ENCODE data around the gene NECTIN2. TPM values are rescaled to one million over a fixed set of nuclear protein-coding genes. Genes with fewer than 3 reads are reported as not detected.

NECTIN2 gene
- total RNA-seq, 2 donors from 2014 or later: 223 to 279 TPM

DNA sequence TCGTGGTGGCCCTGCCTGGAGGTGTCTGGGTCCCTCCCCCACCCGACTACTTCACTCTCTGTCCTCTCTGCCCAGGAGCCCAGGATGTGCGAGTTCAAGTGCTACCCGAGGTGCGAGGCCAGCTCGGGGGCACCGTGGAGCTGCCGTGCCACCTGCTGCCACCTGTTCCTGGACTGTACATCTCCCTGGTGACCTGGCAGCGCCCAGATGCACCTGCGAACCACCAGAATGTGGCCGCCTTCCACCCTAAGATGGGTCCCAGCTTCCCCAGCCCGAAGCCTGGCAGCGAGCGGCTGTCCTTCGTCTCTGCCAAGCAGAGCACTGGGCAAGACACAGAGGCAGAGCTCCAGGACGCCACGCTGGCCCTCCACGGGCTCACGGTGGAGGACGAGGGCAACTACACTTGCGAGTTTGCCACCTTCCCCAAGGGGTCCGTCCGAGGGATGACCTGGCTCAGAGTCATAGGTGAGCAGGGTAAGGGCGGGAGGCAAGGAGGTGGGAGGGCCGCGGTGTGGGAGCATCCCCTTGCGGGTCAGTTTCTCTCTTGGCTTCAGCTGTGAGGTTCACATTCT lies 19.2 kb downstream of the NECTIN2 start:
- no peak overlapping the region for H3K27ac ChIP-seq
- no peak for DNase-seq (ENCODE audit: low spot score)
- H3K36me3 ChIP-seq: no peaks in the 10 kb centered on the region
- intact Hi-C loops (cut with DNase I): no loop called here
- H3K4me1 ChIP-seq (replicated peaks): no peaks in the 10 kb centered on the region
- H3K27me3 ChIP-seq (replicated peaks; ENCODE audit: insufficient read depth): no peaks in the 10 kb centered on the region
- no peak overlapping the region for H3K4me3 ChIP-seq
- no peaks in the 10 kb centered on the region for H3K9me3 ChIP-seq
- no peak for TF ChIP-seq POLR2A (IDR thresholded peaks at IDR 0.05)
- no peak for TF ChIP-seq POLR2AphosphoS5 (IDR thresholded peaks at IDR 0.05)
- TF ChIP-seq, protein P1, sequence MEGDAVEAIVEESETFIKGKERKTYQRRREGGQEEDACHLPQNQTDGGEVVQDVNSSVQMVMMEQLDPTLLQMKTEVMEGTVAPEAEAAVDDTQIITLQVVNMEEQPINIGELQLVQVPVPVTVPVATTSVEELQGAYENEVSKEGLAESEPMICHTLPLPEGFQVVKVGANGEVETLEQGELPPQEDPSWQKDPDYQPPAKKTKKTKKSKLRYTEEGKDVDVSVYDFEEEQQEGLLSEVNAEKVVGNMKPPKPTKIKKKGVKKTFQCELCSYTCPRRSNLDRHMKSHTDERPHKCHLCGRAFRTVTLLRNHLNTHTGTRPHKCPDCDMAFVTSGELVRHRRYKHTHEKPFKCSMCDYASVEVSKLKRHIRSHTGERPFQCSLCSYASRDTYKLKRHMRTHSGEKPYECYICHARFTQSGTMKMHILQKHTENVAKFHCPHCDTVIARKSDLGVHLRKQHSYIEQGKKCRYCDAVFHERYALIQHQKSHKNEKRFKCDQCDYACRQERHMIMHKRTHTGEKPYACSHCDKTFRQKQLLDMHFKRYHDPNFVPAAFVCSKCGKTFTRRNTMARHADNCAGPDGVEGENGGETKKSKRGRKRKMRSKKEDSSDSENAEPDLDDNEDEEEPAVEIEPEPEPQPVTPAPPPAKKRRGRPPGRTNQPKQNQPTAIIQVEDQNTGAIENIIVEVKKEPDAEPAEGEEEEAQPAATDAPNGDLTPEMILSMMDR (IDR thresholded peaks at IDR 0.05): no peak
- 94% methylated on average over 27 of the region's 27 CpGs for WGBS

DNA sequence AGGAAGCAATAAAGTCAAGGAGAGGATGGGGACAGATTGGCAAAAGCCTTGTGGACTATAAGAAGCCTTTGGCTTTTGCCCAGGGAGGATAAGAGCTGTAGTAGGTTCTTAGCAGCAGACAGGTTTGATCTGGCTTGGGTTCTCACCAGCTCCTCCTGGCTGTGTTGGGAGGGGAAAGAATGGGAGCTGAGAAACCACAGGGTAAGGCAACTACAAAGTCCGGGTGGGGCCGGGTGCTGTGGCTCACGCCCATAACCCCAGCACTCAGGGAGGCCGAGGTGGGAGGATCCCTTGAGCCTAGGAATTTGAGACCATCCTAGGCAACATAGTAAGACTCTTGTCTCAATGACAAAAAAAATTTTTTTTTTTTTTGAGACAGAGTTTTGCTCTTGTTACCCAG lies 20.6 kb downstream of the NECTIN2 start:
- TF ChIP-seq POLR2A (IDR thresholded peaks at IDR 0.05) (no peak), POLR2AphosphoS5 (IDR thresholded peaks at IDR 0.05) (no peak)
- TF ChIP-seq, protein P1 (IDR thresholded peaks at IDR 0.05): no peak
- Histone ChIP-seq H3K4me3 (no peak overlapping the region), H3K4me1 (replicated peaks) (no peaks in the 10 kb centered on the region), H3K36me3 (no peaks in the 10 kb centered on the region), H3K27ac (no peak overlapping the region), H3K27me3 (replicated peaks; ENCODE audit: insufficient read depth) (no peaks in the 10 kb centered on the region), H3K9me3 (no peaks in the 10 kb centered on the region)
- 93% methylated on average over 4 of the region's 4 CpGs for WGBS
- DNase-seq (ENCODE audit: low spot score): no peak
- intact Hi-C loops (cut with DNase I): no loop called here

DNA sequence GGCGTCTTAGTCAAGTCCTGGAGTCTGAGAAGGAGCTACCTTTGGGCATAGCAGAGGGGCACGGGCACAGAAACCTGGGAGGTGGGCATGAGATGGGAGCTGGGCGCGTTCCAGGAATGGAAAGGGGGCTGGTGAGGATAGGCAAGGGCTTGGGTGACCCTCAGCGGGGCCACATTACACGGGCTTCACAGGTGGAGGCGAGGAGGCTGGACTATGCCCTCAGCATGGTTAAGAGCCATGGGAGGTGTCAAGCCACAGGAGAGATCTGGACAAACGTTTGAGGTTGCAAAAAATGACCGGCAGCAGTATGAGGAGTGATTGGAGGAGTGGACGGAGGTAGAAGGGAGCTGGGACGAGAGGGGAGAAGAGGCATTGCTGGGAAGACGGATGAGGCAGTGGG lies 21.5 kb downstream of the NECTIN2 start:
- intact Hi-C loops (cut with DNase I): no loop called here
- Histone ChIP-seq H3K4me1 (replicated peaks) (no peaks in the 10 kb centered on the region), H3K36me3 (peaks cover 0 to 8% of the 10 kb centered on the region in 2 donors), H3K27ac (no peak overlapping the region), H3K4me3 (no peak overlapping the region), H3K9me3 (no peaks in the 10 kb centered on the region), H3K27me3 (replicated peaks; ENCODE audit: insufficient read depth) (no peaks in the 10 kb centered on the region)
- TF ChIP-seq POLR2AphosphoS5 (IDR thresholded peaks at IDR 0.05) (no peak), POLR2A (IDR thresholded peaks at IDR 0.05) (no peak)
- TF ChIP-seq, protein P1 (IDR thresholded peaks at IDR 0.05): no peak
- DNase-seq (ENCODE audit: low spot score): no peak
- WGBS: 93% methylated on average over 12 of the region's 12 CpGs

DNA sequence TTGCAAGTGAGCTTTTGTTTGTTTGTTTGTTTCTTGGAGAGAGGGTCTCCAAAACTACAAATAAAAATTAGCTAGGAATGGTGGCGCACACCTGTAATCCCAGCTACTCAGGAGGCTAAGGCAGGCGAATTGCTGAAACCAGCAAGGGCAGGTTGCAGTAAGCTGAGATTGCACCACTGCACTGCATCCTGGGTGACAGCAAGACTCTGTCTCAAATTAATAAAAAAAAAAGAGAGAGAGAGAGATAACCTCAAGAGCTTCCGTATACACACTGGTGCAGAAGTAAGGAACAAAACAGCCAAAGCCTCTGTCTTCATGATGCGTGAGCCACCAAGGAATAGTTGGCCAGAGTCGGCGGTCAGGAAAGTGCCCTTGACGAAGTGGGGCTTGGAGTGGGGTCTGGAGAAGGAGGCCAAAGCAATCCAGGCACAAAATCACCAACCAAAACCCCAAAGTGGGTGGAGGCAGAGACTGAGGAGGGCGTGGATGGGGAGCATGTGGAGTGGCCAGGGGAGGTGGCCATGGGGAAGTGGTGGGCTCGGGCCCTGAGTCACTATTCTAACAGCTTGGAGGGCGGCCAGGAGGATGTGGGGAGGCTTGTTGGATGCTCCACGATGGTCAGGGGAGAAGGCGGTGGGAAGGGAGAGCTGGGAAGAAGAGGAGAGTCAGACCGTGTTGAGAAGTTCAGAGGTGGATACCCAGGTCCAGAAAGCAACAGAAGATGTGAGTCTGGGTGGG lies 23.8 kb downstream of the NECTIN2 start:
- DNase-seq (ENCODE audit: low spot score): no peak

More for the DNA sequence above, 23.8 kb downstream of the NECTIN2 start:
- H3K4me1 ChIP-seq (replicated peaks): no peaks in the 10 kb centered on the region
- H3K27ac ChIP-seq: peak overlapping the region in 1 of 2 donors; percentile 11
- intact Hi-C loops (cut with DNase I): no loop called here
- H3K36me3 ChIP-seq: peaks cover 16 to 26% of the 10 kb centered on the region in 2 donors
- no peaks in the 10 kb centered on the region for H3K9me3 ChIP-seq
- no peaks in the 10 kb centered on the region for H3K27me3 ChIP-seq (replicated peaks; ENCODE audit: insufficient read depth)
- TF ChIP-seq POLR2AphosphoS5 (IDR thresholded peaks at IDR 0.05) (no peak), POLR2A (IDR thresholded peaks at IDR 0.05) (no peak)
- TF ChIP-seq, protein P1 (IDR thresholded peaks at IDR 0.05): no peak
- 75% methylated on average over 13 of the region's 13 CpGs for WGBS
- no peak overlapping the region for H3K4me3 ChIP-seq

Data from prostate gland (tissue), 2 donors.